NCI-H524 (cell line): Measurements from ENCODE around the gene ANKS1A.
A peak's percentile ranks its signal among the peaks of the same experiment; 100 is the strongest.

Source experiments
- DNase-seq, 2 experiments: peaks; one replicate each; lab custom pipeline; 2025; lab: John Stamatoyannopoulos, UW

Gene ANKS1A

DNA sequence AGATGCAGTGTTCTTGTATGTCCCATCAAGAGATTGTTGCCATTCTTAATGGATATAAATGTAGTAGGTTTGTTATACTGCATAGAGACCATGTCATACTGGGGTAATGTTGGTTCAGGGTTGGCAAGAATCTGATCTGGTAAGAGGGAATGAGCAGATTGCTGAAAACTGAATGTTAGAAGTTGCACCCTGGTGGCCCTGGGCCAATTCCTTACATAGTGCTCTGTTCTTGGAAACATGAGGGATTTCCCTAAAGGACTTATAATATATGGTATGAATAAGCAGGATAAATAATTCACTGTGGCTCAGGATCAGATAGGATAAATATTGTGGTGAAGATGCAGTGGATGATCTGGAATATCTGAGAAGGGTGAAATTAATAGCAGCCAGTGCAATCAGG is 70.2 kb downstream of the ANKS1A start:
- no peak for DNase-seq

DNA sequence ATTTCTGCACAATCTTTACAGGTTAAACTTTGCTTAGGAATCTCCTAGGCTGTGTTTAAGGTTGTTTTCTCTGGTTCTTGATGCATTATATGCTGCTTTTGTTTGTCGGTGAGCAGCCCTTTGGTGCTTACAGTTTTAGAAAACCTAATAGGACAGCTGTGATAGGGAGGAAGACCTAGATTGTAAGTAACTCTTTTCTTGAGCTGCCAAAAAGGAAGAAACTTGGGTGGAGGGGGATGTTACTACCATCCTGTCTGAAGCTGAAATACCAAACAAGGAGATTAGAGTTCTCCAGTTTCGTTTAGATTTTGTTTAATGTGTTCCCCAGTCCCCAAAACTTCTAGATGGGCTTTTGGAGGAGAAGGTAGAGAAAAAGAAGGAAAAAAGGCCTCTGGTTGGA is 72.0 kb downstream of the ANKS1A start:
- DNase-seq, result no peak

GRCh38 chr6:34961574-34961973 is 72.5 kb downstream of the ANKS1A start:
- DNase-seq, result no peak

GRCh38 chr6:34964564-34964963 is 75.5 kb downstream of the ANKS1A start:
- DNase-seq, result no peak

DNA sequence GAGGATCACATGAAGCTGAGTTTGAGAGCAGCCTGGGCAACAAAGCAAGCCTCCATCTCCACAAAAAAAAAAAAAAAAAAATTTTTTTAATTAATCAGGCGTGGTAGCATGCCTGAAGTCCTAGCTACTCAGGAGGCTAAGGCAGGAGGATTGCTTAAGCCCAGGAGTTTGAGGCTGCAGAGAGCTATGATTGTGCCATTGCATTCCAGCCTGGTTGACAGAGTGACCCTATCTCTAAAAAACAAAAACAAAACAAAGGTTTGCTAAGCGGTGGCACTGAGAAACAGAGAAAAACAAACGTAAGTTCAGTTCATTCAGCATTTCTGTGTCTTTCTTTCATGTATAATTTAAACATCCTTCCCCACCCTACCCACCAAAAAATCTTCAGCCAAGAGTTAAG is 78.4 kb downstream of the ANKS1A start:
- no peak for DNase-seq

DNA sequence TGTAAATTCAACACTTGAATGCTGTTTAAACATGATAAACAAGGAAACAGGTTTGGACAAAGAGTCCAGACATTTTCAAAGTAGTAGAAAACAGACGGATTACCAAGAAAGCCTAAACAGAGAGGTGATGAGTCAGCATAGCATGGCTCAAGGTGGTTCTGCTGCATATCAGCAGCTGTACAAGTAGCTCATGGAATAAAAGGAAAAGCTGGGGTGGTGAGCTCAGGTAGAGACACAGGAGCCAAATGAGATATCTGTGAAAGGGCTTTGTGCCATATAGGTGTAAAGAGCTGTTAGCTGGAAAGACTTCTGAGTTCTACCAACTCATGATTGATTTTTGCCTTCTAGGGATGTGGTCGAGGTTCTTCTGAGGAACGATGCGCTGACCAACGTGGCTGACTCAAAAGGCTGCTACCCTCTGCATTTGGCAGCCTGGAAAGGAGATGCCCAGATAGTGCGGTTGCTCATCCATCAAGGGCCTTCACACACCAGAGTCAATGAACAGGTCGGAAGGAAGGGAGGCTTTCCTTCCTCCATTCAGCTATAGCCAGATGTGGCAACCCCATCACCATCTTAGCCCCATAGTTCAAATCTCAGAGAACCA is 80.7 kb downstream of the ANKS1A start:
- no peak for DNase-seq

DNA sequence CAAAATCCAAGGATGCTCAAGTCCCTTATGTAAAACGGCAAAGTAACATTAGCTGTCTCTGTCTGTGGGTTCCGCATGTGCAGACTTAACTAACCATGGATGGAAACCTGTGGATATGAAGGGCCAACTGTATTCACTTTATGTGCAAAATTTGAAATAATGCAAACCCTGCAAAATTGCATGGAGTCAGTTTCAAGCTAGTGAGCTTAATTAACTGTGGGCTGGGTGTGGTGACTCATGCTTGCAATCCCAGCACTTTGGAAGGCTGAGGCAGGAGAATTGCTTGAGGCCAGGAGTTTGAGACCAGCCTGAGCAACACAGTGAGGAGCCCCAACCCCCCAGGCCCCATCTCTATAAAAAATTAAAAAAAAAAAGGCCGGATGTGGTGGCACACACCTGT is 81.4 kb downstream of the ANKS1A start:
- DNase-seq, result no peak

DNA sequence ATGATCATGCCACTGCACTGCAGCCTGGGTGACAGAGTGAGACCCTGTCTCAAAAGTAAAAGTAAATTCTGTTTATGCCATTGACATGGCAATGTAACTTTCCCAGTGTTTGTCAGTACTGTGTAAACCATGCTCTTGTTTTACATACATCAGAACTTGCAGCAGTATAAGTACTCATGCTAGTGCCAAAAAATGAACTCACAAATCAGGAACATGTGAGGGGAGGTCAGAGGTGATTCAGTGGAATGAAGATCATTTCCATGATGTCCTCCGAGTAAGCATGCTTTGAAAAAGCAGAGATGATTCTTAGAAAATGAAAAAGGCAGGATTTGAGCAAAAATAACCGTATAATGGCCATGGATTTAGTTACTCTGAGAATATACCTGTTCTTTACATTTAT is 81.9 kb downstream of the ANKS1A start:
- no peak for DNase-seq

GRCh38 chr6:34973547-34974248 is 84.6 kb downstream of the ANKS1A start:
- DNase-seq, result peak in 1 of 2 experiments; percentile 42

DNA sequence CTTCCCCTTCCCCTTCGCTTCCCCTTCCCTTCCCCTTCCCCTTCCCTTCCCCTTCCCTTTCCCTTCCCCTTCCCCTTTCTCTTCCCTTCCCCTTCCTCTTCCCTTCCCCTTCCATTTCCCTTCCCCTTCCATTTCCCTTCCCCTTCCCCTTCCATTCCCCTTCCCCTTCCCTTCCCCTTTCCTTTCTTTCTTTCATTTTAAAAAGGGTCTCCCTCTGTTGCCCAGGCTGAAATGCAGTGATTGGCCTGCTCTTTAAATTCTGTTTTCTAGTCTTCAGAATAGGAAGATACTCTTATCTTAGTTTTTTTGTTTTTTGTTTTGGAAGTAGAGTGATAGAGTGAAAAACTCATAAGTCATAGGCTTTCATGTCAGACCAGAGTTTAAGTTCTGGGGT is 85.2 kb downstream of the ANKS1A start:
- no peak for DNase-seq

DNA sequence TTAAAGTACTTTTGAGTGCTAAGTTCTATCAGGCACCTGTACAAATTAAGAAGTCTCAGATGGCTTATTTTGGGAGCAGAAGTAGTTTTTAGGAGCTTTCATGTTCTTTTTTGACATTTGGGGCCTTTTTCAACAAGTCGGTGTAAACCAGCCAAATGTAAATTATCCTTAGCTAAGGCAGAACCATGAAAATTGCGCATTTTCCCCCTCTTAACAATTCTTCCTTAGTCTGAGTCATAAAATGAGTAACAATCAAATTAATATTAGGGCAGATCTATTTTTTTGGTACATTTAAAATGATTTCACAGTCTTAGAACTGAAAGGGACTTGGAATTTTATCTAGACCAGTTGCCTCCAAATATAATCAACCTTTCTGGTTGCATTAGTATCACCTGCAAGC is 87.2 kb downstream of the ANKS1A start:
- DNase-seq, result no peak

DNA sequence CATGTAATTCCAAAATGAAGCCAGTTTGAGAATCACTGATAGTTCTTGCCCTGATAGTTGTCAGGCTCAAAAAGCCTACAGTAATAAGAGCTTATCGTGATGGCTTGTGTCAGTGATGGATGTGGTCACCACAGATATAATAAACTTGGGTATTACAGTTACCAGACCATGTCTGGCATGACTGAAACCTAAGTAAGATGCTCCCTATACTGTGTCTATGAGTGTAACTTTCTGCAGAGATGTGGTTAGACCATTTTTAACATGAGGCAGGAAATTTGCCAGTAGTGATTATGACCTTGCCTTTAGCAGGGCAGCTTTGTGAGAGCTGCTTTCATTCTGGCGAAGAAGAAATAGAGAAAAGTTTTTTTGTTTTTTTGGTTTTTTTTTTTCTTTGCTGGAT is 90.2 kb downstream of the ANKS1A start:
- DNase-seq, result no peak

- no peak for DNase-seq
Measured at GRCh38 chr6:34979994-34980393, 90.9 kb downstream of the ANKS1A start.

DNA sequence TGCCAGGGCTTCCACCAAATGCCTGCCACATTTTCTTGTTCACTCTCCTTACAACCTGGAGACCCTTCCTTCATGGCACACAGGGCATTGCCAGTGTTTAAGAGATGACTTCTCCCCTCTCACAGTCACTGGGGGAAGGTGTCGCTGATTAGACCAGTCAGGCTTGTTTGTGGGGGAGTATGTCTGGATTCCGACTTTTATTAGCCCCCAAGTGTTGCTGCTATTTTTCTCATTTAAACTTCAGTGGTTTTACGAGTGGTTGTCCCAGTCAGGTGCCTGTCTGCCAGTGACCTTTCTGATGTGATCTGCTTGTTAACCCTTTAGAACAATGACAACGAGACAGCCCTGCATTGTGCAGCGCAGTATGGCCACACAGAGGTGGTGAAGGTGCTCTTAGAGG is 92.3 kb downstream of the ANKS1A start:
- DNase-seq, result no peak

- no peak for DNase-seq
Measured at GRCh38 chr6:34981951-34982350, 92.9 kb downstream of the ANKS1A start.

GRCh38 chr6:34982424-34982852 is 93.4 kb downstream of the ANKS1A start:
- DNase-seq, result peak in 1 of 2 experiments; percentile 23

DNA sequence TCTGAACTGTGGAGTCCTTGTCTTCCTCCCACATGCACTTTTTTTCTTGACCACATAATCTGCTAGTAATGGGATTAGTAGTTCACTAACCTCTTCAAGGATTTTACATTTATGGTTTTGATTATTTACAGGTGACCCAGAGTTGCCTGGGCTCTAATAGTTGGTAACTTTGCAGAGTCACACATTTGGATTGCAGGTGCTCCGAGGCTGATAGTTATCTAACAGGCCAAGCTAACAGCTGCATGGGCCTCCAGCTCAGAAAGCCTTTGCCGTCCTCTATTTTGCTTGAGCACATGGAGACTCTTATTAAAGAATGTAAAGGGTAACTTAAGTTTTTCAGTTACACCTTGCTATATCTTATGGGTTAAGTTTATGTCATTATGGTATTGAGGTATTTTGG is 95.4 kb downstream of the ANKS1A start:
- DNase-seq, result no peak

DNA sequence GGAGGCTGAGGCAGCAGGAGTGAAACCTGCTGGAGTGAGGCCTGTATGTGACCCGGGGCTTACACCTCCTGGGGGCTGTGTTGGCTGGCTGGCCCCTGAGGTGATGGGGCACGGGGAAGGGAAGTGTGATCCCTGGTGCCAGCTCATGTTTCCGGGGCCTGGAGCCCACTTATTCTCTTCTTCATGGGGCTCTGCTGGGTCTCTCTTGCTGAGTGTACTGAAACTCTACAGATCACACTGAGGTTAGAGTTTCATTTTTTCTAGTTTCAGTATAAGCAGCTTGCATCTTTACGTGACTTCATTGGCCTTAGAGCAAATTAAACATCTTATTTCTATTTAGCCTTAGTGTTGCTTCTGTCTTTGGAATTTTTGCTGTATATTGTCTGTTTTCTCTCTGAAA is 96.2 kb downstream of the ANKS1A start:
- DNase-seq, result no peak

GRCh38 chr6:34986845-34987246 is 97.8 kb downstream of the ANKS1A start:
- DNase-seq, result peak; percentile 67 to 87

DNA sequence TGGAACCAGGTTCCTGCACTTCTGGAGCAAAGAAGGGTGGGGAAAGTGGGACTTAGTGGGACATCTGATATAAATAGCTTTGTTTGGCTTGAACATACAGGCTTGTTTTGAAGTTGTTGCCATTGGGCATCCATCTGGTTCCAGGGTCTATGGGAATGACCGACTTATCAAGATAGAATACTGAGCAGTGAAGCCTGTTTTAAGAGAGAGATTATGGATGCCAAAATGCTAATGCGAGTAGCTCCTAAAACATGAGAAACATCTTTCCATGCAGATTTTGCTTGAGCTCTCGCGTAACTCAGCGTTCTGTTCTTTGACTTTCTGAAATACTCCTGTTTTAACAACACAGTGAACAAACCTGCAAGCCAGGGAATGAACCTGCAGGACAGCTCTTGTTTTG is 98.5 kb downstream of the ANKS1A start:
- no peak for DNase-seq

DNA sequence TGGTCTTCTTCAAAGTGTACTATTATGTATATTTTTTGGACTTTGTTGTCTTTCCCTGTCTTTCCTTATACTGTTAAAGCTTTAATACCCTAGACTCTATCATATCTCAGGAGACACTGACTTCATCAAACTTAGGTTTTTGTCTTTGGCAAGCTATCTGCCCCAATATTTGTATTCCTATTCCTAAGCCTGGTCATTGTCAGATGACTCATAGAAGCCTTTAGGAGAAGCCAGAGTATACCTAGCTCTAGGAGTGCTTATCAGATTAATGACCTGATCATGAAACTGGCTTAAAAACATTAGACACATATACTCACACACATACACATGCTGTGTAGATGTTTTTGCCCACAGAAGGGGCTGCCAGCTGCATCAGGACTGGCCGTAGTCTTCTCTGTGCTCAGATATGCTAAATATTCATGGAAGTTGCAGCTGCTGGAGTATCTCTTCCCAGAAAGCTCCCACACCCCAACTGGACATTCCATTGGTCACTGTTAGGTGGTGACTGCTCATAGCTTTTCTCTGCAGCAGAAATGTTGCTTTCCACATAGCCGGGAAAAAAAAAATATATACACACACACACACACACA is 102.0 kb downstream of the ANKS1A start:
- no peak for DNase-seq

GRCh38 chr6:34992376-34992775 is 103.3 kb downstream of the ANKS1A start:
- no peak for DNase-seq

DNA sequence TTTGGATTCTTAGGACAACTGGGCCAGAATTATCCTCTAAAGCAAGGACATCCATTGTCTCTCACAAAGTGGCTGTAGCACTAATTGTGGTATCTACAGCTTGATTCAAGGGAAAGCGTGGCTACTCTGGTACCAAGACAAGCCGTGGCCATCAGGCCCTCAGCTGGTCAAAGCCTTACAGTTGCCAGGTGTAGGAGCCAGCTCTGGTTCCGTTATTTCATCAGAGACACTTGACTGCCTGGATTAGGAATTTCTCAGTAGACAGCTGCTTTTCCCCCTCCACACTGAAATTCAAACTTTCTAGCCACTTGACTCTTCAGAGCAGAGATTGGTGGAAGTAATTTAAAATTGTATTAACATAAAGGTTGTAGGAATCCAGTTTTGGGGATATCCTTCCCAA is 104.2 kb downstream of the ANKS1A start:
- peak; percentile 8 to 61 for DNase-seq

GRCh38 chr6:34994693-34995092 is 105.6 kb downstream of the ANKS1A start:
- DNase-seq, result no peak
